Measurements from ENCODE around the gene CCT6B.
"Not testable (repeated sequence)": the region's sequence is repeated elsewhere in the genome, so short reads cannot be mapped to it uniquely, and the experiment has no call there.

The CCT6B gene, protein sequence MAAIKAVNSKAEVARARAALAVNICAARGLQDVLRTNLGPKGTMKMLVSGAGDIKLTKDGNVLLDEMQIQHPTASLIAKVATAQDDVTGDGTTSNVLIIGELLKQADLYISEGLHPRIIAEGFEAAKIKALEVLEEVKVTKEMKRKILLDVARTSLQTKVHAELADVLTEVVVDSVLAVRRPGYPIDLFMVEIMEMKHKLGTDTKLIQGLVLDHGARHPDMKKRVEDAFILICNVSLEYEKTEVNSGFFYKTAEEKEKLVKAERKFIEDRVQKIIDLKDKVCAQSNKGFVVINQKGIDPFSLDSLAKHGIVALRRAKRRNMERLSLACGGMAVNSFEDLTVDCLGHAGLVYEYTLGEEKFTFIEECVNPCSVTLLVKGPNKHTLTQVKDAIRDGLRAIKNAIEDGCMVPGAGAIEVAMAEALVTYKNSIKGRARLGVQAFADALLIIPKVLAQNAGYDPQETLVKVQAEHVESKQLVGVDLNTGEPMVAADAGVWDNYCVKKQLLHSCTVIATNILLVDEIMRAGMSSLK

DNA sequence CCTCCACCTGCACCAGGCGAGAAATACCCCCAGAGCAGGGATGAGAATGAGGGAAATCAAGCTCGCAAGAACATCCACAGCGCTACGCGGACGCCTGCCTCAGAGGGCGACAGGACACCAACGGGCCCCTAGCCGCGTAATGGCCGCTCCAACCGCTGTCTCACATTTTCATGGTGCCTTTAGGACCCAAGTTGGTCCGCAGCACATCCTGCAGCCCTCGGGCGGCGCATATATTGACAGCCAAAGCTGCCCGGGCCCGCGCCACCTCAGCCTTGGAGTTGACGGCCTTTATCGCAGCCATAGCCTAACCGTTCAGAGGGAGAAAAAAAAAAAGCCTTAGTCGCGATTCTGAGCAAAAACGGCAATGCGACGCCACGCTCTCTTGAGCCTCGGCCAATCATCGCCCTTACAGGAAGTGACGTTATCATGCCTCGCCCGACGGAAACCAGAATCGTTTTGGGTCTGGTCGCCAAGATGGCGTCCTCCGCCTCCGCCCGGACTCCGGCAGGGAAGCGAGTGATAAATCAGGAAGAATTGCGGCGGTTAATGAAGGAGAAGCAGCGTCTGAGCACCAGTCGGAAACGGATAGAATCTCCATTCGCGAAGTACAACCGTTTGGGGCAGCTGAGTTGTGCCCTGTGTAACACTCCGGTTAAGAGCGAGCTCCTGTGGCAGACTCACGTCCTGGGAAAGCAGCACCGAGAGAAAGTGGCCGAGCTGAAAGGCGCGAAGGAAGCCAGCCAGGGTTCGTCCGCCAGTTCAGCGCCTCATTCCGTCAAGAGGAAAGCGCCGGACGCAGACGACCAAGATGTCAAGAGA, at the start of gene CCT6B, which contains the start of gene ZNF830:
Gene CCT6B (minus strand): TSS at position 368 of the 819 bp plus-strand sequence. CDS start 67 bp downstream, at position 301.
Gene ZNF830 (plus strand): TSS at position 448 of the 819 bp plus-strand sequence. CDS start 27 bp downstream, at position 475.
- peak; percentile 83 for DNase-seq

DNA sequence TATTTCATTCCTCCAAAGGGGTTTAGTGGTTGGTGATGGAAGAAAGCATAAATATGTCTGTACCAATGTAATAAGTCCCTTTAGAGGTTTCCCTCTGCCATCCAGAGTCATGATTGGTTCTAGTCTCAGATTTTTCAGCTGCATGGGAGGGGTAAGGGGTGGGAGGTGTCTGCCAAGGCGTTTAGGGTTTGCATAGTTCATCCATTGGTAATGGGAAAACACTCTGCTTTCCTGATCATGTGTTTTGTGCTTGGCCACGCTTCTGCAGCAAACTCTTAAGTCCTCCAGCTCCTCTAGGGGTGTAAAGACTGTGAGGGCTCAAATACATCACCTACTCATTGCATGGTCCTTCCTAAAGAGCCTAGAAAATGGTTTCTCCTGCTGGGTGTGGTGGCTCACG, 48.8 kb upstream of the CCT6B start:
- DNase-seq: no peak

- DNase-seq: no peak
These were observed 45.7 kb upstream of the CCT6B start for GRCh38 chr17:35006961-35007360.

- no peak for DNase-seq
These were observed 45.1 kb upstream of the CCT6B start for GRCh38 chr17:35006345-35006744.

DNA sequence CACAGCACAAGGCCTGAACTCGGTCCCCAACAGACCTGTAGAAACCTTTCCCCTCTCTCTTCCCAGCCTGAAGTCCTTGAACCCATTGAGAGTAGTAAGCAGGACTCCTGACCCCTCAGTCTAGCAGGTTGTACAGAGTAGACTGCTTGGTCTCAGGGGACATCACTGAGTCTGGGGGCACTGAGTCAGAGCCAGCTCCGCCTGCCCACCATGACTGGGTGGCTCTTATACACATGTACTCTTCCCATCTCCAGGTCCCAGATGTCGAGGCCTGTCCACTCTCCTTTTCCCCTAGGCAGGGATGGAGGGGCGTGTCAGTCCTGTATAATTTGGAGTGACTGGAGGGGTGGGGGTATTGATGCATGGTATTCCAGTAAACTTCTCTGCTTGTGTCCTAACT, 42.5 kb upstream of the CCT6B start:
- DNase-seq: no peak

- DNase-seq: no peak
These were observed 41.8 kb upstream of the CCT6B start for GRCh38 chr17:35002876-35003551.

DNA sequence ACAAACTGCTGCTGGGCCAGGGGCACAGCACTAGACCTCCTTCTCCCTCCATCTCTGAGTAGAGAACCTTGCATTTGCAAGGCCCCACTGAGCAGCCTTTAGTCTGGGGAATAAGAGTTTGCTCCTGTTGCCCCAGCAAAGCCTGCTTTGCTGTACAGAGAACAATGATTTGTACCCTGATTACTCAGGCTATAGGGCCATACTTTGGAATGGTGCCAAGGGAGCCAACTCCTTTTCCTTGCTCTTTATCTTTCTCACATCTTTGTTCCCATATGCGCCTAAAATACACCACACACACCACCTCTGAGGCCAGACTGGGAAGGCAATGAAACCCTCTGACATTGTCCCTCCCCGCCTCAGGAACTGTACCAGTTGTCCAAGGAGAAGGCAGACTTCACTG, 40.3 kb upstream of the CCT6B start:
- no peak for DNase-seq

DNA sequence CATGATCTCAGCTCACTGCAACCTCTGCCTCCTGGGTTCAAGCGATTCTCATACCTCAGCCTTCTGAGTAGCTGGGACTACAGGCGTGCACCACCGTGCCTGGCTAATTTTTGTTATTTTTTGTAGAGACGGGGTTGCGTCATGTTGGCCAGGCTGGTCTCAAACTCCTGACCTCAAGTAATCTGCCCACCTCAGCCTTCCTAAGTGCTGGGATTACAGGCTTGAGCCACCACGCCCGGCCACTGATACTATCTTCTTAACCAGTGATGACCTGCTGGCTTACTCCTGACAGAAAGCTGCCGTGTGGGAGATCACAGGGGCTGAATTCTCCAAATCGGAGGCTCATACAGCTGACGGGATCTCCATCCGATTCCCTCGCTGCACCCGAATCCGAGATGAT, 39.7 kb upstream of the CCT6B start:
- not testable (repeated sequence) for DNase-seq

DNA sequence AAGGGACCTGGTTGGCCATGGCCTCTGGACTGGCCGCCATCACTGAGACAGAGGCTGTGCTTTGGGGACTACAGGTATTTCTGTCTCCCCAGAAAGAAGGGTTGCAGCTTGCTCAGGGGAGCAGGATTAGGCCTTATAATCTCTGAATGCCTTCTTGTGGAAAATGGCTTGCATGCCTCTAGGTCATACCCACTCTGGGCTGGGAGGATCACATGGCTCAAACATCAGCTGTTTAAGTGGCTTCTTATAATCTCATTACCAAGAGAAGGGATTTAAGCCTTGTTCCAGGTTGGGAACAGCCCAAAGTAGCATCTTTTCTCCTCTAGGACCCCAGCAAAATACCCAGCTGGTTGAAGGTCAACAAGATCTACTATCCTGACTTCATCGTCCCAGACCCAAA, 38.2 kb upstream of the CCT6B start:
- DNase-seq: no peak

DNA sequence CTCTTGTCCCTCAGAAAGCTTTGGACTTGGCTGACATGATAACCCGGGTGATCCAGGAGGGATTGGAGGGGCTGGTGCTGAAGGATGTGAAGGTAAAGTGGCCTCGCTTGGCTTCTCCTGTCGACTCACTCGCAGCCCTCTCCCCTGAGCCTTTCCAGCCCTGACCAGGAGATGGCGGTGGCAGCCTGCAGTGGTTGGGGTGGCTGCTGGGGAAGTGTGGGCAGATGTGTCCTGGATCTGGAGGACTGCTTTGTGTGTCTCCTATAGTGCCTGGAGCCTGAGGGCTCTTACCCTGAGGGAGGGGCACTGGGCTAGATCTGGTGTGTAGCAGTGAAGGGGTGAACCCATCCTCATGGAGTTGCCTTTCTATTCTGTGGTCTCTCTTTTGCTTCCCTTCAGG, 36.9 kb upstream of the CCT6B start:
- peak; percentile 35 for DNase-seq

DNA sequence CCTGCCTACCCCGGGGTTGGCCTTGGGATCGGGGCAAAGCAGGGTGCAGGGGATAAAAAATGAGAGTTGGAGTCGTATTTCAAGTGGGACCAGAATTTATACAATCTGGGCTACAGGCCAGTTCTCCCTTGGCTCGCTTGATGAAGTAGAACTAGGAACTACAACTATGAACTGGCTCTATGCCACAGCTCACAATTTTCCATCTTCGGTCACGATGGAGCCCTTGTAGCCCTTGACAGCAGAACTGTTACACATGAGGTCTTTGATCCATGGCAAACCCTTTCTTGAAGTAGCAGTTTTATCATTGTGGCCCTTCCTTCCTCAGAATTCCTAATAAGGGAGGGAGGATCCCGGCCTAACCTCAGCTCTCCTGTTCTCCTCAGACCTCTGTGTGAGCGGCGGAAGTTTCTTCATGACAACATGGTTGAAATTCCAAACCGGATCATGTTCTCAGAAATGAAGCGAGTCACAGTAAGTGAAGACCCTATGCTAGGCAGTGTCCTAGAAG, 36.1 kb upstream of the CCT6B start:
- DNase-seq: no peak

DNA sequence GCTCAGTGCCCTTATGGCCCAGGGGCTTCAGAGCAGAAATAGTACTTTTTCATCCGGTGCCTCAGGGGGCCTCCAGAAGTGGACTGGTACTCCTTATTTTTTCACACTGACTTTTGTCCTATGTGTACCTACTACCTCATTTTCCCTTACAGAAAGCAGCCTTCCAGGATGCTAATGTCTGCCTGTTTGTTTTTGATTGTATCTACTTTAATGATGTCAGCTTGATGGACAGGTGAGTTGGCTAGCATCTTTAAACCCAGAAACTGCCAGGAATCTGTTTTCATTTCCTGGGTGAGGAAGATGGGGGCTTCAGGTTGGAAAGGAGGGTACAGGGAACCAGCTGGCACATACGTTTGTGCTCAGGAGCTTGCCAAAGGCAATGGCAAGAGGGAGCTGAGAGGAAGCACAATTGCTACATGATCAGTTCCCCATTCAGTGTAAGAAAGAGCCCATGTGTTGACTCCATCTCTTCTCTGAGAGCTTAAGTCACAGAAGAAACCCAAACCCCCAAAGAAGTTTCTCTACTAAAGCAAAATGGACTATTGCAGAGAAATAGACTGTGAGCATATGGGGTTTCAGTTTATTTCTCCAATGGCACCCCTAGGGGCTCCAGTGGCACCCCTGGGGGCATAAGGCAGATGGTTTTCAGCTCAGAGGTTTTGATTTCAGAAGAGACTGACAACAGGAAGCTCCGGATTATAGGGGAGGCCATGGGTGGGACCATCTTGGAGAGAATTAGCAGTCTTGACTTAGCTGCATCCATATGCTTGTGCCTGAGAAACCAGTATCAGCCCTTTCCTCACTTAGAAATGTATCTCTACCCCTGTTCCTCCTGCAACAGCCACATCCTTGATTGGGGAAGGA, 35.4 kb upstream of the CCT6B start:
- DNase-seq: no peak

- no peak for DNase-seq
These were observed 31.8 kb upstream of the CCT6B start for GRCh38 chr17:34993031-34993430.

GRCh38 chr17:34991606-34992005, 30.3 kb upstream of the CCT6B start:
- no peak for DNase-seq

DNA sequence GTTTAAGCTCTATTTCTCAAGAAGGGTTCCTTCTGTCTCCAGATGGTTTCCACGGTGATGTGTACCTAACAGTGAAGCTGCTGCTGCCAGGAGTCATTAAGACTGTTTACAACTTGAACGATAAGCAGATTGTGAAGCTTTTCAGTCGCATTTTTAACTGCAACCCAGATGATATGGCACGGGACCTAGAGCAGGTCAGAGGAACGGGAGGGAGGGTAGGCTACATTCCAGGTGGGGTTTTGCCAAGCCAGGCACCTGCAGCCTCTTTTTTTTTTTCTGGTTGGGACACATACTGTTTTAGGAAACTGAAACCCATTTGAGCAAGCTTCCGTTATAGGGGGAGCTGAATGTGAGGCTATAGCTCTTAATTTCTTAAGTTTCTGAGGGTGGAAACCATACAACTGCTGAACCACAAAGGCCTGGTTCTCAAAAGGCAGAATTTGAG, 29.7 kb upstream of the CCT6B start:
- no peak for DNase-seq

DNA sequence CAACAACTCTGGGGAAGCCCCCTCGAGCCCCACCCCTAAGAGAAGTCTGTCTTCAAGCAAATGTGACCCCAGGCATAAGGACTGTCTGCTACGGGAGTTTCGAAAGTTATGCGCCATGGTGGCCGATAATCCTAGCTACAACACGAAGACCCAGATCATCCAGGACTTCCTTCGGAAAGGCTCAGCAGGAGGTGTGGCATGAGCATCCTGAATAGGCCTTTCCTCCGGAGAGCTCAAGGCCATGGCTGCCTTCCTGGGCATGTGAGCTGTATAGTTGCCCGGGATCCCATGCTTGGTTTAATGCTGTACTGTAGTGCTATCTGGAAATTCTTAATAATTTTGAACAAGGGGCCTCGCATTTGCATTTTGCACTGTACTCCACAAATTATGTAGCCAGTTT, 28.2 kb upstream of the CCT6B start:
- DNase-seq: no peak

DNA sequence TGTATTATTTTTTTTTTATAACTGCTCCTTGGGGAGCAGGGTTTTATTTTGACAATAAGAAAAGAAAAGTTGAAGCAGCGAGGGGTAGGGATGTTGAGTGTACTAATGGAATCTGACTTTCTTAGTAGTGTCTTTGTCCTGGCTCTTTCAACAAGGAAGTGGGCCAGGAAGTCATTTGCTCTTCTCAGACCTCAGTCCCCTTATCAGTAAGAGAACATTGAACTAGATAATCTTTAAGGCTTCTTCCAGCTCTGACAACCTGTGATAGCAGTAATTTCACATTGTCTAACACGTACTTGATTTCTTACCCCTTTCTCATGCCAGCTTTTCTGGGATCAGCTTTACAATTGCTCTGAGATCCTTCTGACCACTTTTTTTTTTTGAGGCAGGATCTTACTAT, 27.4 kb upstream of the CCT6B start:
- DNase-seq: no peak

GRCh38 chr17:34987232-34987631, 26.0 kb upstream of the CCT6B start:
- no peak for DNase-seq

DNA sequence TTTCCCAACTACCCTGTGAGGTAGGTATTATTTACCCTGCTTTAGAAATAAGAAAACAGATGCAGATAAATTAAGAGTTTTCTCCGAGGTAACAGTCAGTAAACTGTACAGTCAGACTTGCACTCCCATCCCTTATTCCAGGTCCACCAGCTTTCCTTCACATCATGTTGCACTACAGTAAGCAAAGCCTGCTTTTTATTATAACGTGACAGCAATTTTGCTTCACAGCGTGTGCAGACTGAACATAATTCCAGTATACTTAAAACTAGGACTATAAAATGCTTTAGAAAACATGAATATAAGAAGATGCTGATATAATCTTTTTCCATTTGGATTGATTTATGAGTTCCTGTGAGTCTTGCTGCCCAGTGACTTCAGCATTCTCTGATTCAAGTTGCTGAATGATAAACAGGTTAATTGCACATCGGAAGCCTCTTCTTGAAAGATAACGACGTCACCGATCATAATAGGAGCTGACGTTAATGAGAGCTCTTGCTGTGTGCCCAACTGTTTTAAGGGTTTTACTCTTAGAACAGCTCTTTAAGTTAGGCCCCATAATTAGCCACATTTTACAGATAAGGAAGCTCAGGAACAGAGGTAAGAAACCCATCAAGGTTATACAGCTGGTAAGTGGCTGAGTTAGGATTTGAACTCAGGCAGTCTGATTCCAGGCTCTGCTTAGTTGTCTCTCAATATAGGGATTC, 20.4 kb upstream of the CCT6B start:
- peak; percentile 45 for DNase-seq

DNA sequence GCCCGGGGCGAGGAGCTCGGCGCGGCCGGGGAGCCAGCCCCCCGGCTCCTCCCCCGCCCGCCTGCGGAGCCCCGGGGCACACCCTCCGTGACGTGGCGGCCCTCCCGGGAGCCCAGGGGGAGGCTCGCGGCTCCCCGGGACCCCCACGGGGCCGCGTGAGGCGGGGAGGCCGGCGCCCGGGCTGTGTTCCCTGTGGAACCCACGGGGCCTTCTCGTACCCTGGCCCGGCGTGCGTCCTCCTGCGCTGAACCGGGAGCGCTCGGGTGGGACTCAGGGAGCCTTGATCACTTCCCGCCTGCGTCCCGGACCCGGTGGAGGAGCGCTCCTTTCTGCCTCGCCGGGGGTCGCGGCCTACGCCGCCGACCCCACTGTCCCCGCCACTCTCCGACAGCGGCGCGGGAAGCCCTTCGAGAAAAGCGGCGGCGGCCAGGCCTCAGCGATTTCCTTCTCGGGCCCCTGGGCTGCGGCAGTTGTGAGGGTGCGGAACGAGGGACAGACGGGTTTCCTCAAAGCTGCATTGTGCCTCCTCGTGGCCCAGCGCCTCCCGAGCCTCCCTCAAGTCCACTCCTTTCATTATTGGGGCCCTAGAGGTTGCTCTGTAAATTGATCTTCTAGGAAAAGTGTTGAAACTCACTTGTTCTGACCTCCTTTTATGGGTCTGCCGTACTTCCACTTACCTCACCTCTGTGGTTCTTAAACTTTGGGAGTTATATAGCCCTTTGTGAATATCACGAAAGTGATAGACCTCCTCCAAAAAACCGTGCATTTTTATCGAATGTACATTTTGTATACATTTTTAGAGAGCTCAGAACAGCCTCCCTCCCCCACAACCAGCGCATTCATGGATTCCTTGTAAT, 19.6 kb upstream of the CCT6B start:
- peak; percentile 68 for DNase-seq
